Effector CD4-positive, alpha-beta T cell (primary cell): ENCODE results near the gene OLFM2.
"Not testable (repeated sequence)": the region's sequence is repeated elsewhere in the genome, so short reads cannot be mapped to it uniquely, and the experiment has no call there.

Source experiments
- DNase-seq: peaks from one replicate; pipeline ENCODE4 v3.0.0-alpha.2; 2020
- total RNA-seq: gene quantifications from one replicate; lab custom pipeline; 2026; lab: John Stamatoyannopoulos, UW

OLFM2 gene
- 5.3 reads per million, percentile 20 among the genes with 10 or more reads in this experiment for total RNA-seq

GRCh38 chr19:9936326-9937000, at the start of gene OLFM2:
OLFM2 (minus strand) TSS chr19:9936515; CDS start chr19:9936366, 149 bp downstream.
- DNase-seq = no peak

GRCh38 chr19:9981406-9982260, 45.3 kb upstream of the OLFM2 start:
- DNase-seq = no peak

GRCh38 chr19:9972103-9972502, 35.8 kb upstream of the OLFM2 start:
- no peak for DNase-seq

- no peak for DNase-seq
Observed at GRCh38 chr19:9971166-9971897, 35.0 kb upstream of the OLFM2 start.

- DNase-seq = no peak
Observed at GRCh38 chr19:9970481-9970880, 34.2 kb upstream of the OLFM2 start.

GRCh38 chr19:9969688-9969975, 33.3 kb upstream of the OLFM2 start:
- no peak for DNase-seq

GRCh38 chr19:9968820-9969687, 32.7 kb upstream of the OLFM2 start:
- DNase-seq = no peak

- no peak for DNase-seq
Observed at GRCh38 chr19:9967326-9967725, 31.0 kb upstream of the OLFM2 start.

GRCh38 chr19:9966448-9966847, 30.1 kb upstream of the OLFM2 start:
- no peak for DNase-seq

GRCh38 chr19:9966024-9966423, 29.7 kb upstream of the OLFM2 start:
- DNase-seq = no peak

GRCh38 chr19:9962623-9963290, 26.4 kb upstream of the OLFM2 start:
- DNase-seq = no peak

- no peak for DNase-seq
Observed at GRCh38 chr19:9961103-9961502, 24.8 kb upstream of the OLFM2 start.

- DNase-seq = no peak
Observed at GRCh38 chr19:9958379-9958821, 22.1 kb upstream of the OLFM2 start.

GRCh38 chr19:9956956-9957355, 20.6 kb upstream of the OLFM2 start:
- DNase-seq = no peak

GRCh38 chr19:9953802-9954542, 17.7 kb upstream of the OLFM2 start:
- DNase-seq = no peak

- DNase-seq = no peak
Observed at GRCh38 chr19:9952276-9952675, 16.0 kb upstream of the OLFM2 start.

GRCh38 chr19:9947441-9947840, 11.1 kb upstream of the OLFM2 start:
- no peak for DNase-seq

GRCh38 chr19:9946528-9947125, 10.3 kb upstream of the OLFM2 start:
- DNase-seq = not testable (repeated sequence)

GRCh38 chr19:9945319-9945966, 9.1 kb upstream of the OLFM2 start:
- DNase-seq = no peak

GRCh38 chr19:9943744-9944143, 7.4 kb upstream of the OLFM2 start:
- no peak for DNase-seq
